Omental fat pad (tissue), 4 donors: Measurements from ENCODE around the gene SNX6. TPM values are rescaled to one million over a fixed set of nuclear protein-coding genes. Genes with fewer than 3 reads are reported as not detected.

Experiments used
- ATAC-seq: fragments of 150-250 bp; one replicate; pipeline ENCODE4 v1.9.1; 2016; ENCODE audit warnings: mild to moderate bottlenecking, moderate library complexity; ENCODE audit not compliant: low FRiP score
- DNase-seq: peaks from one replicate; pipeline ENCODE4 v3.0.0-alpha.2; 2019; ENCODE audit warnings: low spot score
- CTCF ChIP-seq, 3 donors: fragments of 450-650 bp; IDR thresholded peaks; one replicate each; pipeline ENCODE4 v1.5.1; 2016 to 2017; ENCODE audit warnings: antibody characterized with exemption in 3 of 3, mild to moderate bottlenecking in 3 of 3, moderate library complexity in 2 of 3
- total RNA-seq, 4 donors: library from RNA; depleted of rRNA; stranded (reverse); fragments of >200 nt; gene quantifications; one replicate each; pipeline ENCODE4 v1.1.0, GENCODE V29; 2016

The SNX6 gene
- total RNA-seq, 4 donors from 2014 or later, result 98.7 to 172 (median 129) TPM

- TF ChIP-seq CTCF (IDR thresholded peaks at IDR 0.05), result no peak
- DNase-seq (no peak), ATAC-seq (no peak)
These were observed 10.5 kb downstream of the SNX6 start for GRCh38 chr14:34619471-34619870.

GRCh38 chr14:34616360-34616759 is 13.6 kb downstream of the SNX6 start:
- no peak for TF ChIP-seq CTCF (IDR thresholded peaks at IDR 0.05)
- ATAC-seq (no peak), DNase-seq (no peak)

- DNase-seq, result no peak
- no peak for TF ChIP-seq CTCF (IDR thresholded peaks at IDR 0.05)
These were observed 14.4 kb downstream of the SNX6 start for GRCh38 chr14:34615507-34615906.

GRCh38 chr14:34614638-34615037 is 15.3 kb downstream of the SNX6 start:
- ATAC-seq (no peak), DNase-seq (no peak)
- TF ChIP-seq CTCF (IDR thresholded peaks at IDR 0.05), result no peak

More at GRCh38 chr14:34615507-34615906, 14.4 kb downstream of the SNX6 start:
- no peak for ATAC-seq

- DNase-seq (no peak), ATAC-seq (no peak)
- no peak for TF ChIP-seq CTCF (IDR thresholded peaks at IDR 0.05)
These were observed 19.8 kb downstream of the SNX6 start for GRCh38 chr14:34610101-34610500.

GRCh38 chr14:34605461-34605860 is 24.5 kb downstream of the SNX6 start:
- TF ChIP-seq CTCF (IDR thresholded peaks at IDR 0.05), result no peak
- ATAC-seq (no peak), DNase-seq (no peak)

- TF ChIP-seq CTCF (IDR thresholded peaks at IDR 0.05), result no peak
- no peak for DNase-seq
- no peak for ATAC-seq
These were observed 25.0 kb downstream of the SNX6 start for GRCh38 chr14:34604995-34605394.
